NCI-H128 (cell line): ENCODE results near the gene KBTBD4.
"Not testable (repeated sequence)": the region's sequence is repeated elsewhere in the genome, so short reads cannot be mapped to it uniquely, and the experiment has no call there.

Experiments
- DNase-seq: peaks from one replicate; lab custom pipeline; 2025; ENCODE audit not compliant: unreplicated experiment; lab: John Stamatoyannopoulos, UW

KBTBD4 gene

DNA sequence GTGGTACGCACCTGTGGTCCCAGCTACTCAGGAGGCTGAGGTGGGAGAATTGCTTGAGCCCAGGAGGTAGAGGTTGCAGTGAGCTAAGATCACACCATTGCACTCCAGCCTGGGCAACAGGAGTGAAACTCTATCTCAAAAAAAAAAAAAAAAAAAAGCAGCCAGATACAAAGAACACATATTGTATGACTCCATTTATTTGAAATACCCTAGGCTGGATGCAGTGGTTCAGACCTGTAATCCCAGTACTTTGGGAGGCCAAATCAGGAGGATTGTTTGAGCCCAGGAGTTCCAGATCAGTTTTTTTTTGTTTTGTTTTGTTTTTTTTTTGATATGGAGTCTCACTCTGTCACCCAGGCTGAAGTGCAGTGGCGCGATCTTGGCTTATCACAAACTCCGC is 16.4 kb downstream of the KBTBD4 start:
- not testable (repeated sequence) for DNase-seq

DNA sequence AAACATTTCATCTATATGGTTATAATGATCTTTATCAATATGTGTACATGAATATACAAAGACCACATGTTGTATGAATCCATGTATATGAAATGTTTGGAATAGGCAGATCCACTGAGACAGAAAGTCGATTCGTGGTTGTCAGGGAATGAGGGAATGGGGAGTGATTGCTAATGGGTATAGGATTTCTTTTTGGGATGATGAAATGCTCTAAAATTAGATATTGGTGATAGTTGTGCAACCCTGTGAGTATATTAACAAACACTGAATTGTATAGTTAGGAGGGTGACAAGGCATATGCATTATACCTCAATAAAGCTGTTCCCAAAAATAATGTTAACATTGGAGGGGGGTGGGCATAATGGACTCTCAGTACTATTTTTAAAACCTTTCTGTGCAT is 18.3 kb downstream of the KBTBD4 start:
- no peak for DNase-seq

- DNase-seq, result no peak
Measured at GRCh38 chr11:47558695-47559094, 20.1 kb downstream of the KBTBD4 start.

- not testable (repeated sequence) for DNase-seq
Measured at GRCh38 chr11:47557004-47557403, 21.8 kb downstream of the KBTBD4 start.

GRCh38 chr11:47553406-47553743 is 25.4 kb downstream of the KBTBD4 start:
- DNase-seq, result no peak

- DNase-seq, result peak; percentile 86
Measured at GRCh38 chr11:47552566-47553405, 26.0 kb downstream of the KBTBD4 start, which contains the start of gene CELF1. CELF1 (minus strand) TSS chr11:47553132; CDS start chr11:47499523, 53,609 bp downstream.

- DNase-seq, result no peak
Measured at GRCh38 chr11:47552056-47552565, 26.7 kb downstream of the KBTBD4 start.

DNA sequence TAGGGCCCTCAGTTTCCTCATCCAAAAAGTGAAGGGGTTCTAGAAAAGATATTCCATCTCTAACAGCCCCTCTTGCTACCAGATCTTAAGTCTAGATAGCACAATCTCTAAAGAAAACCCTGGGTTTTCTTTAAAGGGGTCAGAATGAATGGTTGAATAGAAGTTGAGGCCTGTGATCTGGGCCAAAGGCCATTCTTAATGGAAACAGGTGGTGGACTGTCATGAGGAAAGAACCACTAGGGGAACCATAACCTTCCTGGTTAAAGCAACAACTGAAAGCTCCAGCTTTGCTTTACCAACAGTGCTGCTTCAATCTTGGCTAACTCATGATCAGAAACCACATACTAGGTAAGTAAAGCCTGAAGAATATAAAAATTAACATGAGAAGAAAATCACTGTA is 27.7 kb downstream of the KBTBD4 start:
- no peak for DNase-seq

DNA sequence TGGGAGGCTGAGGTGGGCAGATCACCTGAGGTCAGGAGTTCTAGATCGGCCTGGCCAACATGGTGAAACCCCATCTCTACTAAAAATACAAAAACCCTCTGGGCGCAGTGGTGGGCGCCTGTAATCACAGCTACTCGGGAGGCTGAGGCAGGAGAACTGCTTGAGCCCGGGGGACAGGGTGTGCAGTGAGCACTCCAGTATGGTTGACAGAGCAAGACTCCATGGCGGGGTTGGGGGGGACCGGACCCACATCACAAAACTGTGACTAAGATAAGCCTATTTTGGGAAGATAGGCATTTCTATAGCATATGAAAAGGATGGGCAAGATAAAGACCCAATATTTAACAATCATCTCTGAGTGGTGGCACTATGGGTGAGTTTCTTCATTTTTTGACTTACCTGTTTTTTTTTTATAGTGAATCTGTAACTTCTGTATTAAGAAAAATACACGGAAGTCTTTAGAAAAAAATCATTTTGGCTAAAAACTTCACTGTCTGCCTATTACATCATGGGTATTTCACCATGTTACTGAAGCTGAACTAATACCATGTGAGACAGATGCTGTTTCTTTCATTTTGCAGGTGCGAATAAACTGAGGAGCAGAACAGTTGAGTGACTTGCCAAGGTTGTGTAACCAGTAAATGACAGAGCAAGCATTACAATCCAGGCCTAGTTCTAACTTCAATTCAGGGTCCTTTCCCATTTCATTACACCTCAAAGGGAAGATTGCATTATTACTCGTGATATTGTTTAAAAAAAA is 28.3 kb downstream of the KBTBD4 start:
- no peak for DNase-seq

DNA sequence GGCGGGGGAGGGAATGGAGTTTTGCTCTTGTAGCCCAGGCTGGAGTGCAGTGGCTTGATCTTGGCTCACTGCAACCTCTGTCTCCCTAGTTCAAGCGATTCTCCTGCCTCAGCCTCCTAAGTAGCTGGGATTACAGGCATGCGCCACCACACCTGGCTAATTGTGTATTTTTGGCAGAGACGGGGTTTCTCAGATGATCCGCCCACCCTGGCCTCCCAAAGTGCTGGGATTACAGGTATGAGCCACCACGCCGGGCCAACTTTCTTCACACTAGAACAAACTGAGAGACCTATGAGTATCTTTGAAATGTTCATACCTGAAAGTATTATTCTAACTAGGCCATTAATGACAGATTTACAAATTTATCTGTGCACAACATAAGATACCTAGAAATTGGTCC is 32.5 kb downstream of the KBTBD4 start:
- not testable (repeated sequence) for DNase-seq

DNA sequence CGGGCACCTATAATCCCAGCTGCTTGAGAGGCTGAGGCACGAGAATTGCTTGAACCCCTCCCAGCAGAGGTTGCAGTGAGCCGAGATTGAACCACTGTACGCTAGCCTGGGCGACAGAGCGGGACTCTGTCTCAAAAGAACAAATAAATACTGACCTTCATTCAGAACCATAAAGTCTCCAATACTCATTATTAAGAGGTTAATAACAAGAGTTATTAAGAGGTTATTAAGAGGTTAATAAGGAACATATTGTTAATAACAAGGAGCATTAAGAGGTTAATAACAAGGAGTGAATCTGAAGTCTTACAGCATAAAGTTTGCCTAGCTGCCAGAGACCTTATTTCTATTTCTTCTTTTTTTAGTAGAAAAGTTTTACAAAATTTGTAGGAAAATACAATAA is 33.5 kb downstream of the KBTBD4 start:
- no peak for DNase-seq

GRCh38 chr11:47541070-47541469 is 37.7 kb downstream of the KBTBD4 start:
- DNase-seq, result no peak

GRCh38 chr11:47539681-47540039 is 39.1 kb downstream of the KBTBD4 start:
- no peak for DNase-seq

DNA sequence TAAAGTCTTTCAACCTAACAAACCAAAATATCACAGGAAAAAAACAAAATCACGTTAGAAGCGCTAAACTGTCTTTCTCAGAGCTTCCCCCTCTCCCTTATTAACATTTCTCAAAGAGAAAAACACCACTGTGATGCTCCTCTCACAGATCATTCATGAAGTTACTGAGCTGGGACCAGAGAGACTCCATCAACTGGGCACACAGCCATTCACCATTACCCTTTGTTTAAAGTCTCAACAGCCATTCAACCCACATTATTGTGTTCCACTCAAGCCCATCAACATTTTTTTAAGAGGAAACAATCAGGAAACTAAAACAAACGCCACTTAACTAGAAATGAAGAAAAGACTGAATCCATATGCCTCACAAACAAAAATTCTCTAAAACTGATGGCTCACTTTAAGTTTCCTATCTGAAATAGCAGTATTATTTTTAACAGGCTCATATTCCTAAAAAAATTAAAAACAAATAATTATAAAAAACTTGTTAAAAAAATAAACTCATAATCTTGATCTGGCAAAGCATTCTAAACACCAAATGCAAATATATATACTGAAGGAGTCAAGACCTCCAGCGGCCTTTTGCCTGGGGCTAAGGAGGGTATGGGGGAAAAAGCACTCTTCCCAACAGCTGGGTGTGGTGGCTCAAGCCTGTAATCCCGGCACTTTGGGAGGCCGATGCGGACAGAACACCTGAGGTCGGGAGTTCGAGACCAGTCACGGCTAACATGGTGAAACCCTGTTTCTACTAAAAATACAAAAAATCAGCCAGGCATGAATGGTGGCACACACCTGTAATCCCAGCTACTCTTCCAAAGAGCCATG is 39.8 kb downstream of the KBTBD4 start:
- no peak for DNase-seq

GRCh38 chr11:47536915-47537314 is 41.9 kb downstream of the KBTBD4 start:
- no peak for DNase-seq

DNA sequence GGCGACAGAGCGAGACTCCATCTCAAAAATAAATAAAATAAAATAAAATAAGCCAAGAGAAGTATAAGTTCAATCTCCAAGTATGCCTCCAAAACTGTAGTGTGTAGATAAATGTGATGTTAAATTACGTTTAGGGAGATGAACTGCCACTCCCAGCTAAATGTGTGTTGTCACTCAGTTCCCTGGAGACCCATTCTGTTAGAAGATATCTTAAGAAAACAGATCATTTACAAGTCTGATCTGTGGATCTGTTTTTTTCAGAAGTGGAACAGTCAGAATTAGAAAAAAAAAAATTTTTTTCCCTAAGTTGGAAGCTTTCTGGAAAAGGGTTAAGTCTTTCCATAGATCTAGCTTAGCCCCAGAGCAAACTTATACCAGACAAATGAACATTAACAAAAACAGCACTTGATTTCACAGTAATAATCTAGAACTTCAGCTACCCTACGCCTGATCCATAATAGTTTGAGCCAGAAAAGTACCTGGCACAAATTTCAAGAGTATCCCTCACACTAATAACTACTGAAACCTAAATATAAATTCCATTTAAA is 44.0 kb downstream of the KBTBD4 start:
- no peak for DNase-seq

- no peak for DNase-seq
Measured at GRCh38 chr11:47533690-47534151, 45.0 kb downstream of the KBTBD4 start.

DNA sequence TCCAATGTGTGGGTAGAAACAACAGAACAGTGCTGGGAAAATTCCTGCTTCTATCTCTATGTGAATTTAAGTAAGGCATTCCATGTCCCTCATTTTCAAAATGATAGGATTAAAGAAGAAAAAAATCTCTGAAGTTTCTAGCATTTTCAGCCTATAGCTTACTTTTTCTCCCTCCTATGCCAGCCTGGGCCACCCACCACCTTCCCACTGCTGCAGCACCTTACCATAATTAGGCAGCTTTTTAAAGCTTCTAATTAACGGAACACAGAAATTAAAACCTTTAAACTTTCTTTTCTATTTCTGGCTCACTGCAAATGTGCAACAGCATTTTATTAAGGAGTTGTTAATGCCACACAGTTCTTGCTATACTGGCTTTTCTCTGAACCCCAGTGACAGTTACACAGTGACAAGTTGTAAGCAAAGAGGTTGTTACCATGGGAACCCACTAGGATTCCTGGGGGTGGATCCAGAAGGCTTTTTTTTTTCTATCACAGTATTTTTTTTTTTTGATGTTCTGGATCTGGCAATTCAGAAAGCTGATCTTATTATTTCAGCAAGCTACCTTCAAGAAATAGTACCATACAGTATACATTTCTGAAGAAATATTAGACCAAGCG is 46.1 kb downstream of the KBTBD4 start:
- DNase-seq, result no peak

GRCh38 chr11:47531666-47532065 is 47.1 kb downstream of the KBTBD4 start:
- DNase-seq, result no peak

GRCh38 chr11:47530721-47531120 is 48.0 kb downstream of the KBTBD4 start:
- not testable (repeated sequence) for DNase-seq
